Naive thymus-derived CD4-positive, alpha-beta T cell (primary cell): Measurements from ENCODE around the gene SH3GL3. TPM values are rescaled to one million over a fixed set of nuclear protein-coding genes. Genes with fewer than 3 reads are reported as not detected.

Source experiments
- ATAC-seq: fragments of 150-1000 bp; cut with Tn5 transposase; 2 replicates; pipeline ENCODE4 v1.10.0; 2021; ENCODE audit warnings: mild to moderate bottlenecking, moderate library complexity
- CTCF ChIA-PET: fragments of 350-600 bp; sonication (Branson Sonifier 250); formaldehyde crosslinking; loops from one replicate; lab custom pipeline; 2021; ENCODE audit warnings: antibody characterized with exemption; lab: Charles Lee
- POLR2A ChIA-PET: fragments of 350-600 bp; sonication (Branson Sonifier 250); formaldehyde crosslinking; loops from one replicate; lab custom pipeline; 2021; ENCODE audit warnings: antibody characterized with exemption, inconsistent platforms; lab: Charles Lee
- DNase-seq, 9 donors: peaks; one replicate each; pipeline versions ENCODE4 v3.0.0 to v3.0.0-alpha.2; 2020 to 2022; ENCODE audit warnings: mixed read lengths in 1 of 9
- H3K27ac ChIP-seq: one replicate; pipeline ENCODE4 v1.7.0; 2013; ENCODE audit warnings: mild to moderate bottlenecking, low read depth, low read length, moderate library complexity
- H3K27me3 ChIP-seq, 2 donors: one replicate each; pipeline ENCODE4 v1.7.0; 2013; ENCODE audit warnings: low read length in 2 of 2, mild to moderate bottlenecking in 2 of 2, moderate library complexity in 2 of 2; ENCODE audit not compliant: control insufficient read depth in 2 of 2, insufficient read depth in 2 of 2
- H3K36me3 ChIP-seq, 3 experiments: 1 replicate in 2 of 3; 2 replicates in 1 of 3; pipeline ENCODE4 v1.7.0; 2013; ENCODE audit warnings: low read length in 3 of 3, mild to moderate bottlenecking in 3 of 3, moderate library complexity in 1 of 3; ENCODE audit not compliant: insufficient read depth in 3 of 3, control insufficient read depth in 2 of 3
- H3K4me1 ChIP-seq, 2 donors: one replicate each; pipeline ENCODE4 v1.7.0; 2013; ENCODE audit warnings: low read length in 2 of 2, mild to moderate bottlenecking in 2 of 2, moderate library complexity in 1 of 2; ENCODE audit not compliant: control insufficient read depth in 2 of 2, insufficient read depth in 2 of 2
- H3K4me3 ChIP-seq: 2 replicates; pipeline ENCODE4 v1.7.0; 2013; ENCODE audit warnings: mild to moderate bottlenecking, low read length
- H3K9me3 ChIP-seq, 3 experiments: 1 replicate in 2 of 3; 2 replicates in 1 of 3; pipeline ENCODE4 v1.7.0; 2013; ENCODE audit warnings: low read length in 3 of 3; ENCODE audit not compliant: control insufficient read depth in 2 of 3
- H3K27ac Mint-ChIP-seq, 9 donors: one replicate each; pipeline ENCODE4 v1.8.0; 2020 to 2022; ENCODE audit warnings: mixed read lengths in 9 of 9, mild to moderate bottlenecking in 8 of 9, moderate library complexity in 5 of 9, inconsistent platforms in 2 of 9
- H3K27me3 Mint-ChIP-seq, 5 donors: one replicate each; pipeline ENCODE4 v1.8.0; 2021 to 2022; ENCODE audit warnings: mixed read lengths in 5 of 5, mild to moderate bottlenecking in 1 of 5
- H3K36me3 Mint-ChIP-seq, 5 donors: one replicate each; pipeline ENCODE4 v1.8.0; 2020 to 2022; ENCODE audit warnings: mixed read lengths in 5 of 5, mild to moderate bottlenecking in 3 of 5, inconsistent platforms in 1 of 5
- H3K4me1 Mint-ChIP-seq, 7 donors: one replicate each; pipeline ENCODE4 v1.8.0; 2020 to 2022; ENCODE audit warnings: mixed read lengths in 7 of 7, mild to moderate bottlenecking in 3 of 7, inconsistent platforms in 1 of 7
- H3K4me3 Mint-ChIP-seq, 10 donors: one replicate each; pipeline ENCODE4 v1.8.0; 2020 to 2022; ENCODE audit warnings: mild to moderate bottlenecking in 10 of 10, mixed read lengths in 10 of 10, moderate library complexity in 6 of 10, inconsistent platforms in 2 of 10
- H3K9me3 Mint-ChIP-seq, 11 donors: one replicate each; pipeline ENCODE4 v1.8.0; 2020 to 2022; ENCODE audit warnings: mixed read lengths in 11 of 11, mild to moderate bottlenecking in 4 of 11, inconsistent platforms in 1 of 11, moderate library complexity in 1 of 11
- intact Hi-C, 2 donors: fragments of 100-400 bp; cut with micrococcal nuclease; formaldehyde crosslinking; loops; one replicate each; pipeline ENCODE4 v1.15.1; 2023
- polyA plus RNA-seq, 2 donors: library from polyadenylated mRNA; unstranded; fragments of 300-500 nt; fragmentation: Illumina TruSeq; gene quantifications; one replicate each; pipeline ENCODE4 v1.2.3, GENCODE V29; 2021
- total RNA-seq, 6 experiments: library from RNA in 5 of 6; stranded (reverse) in 5 of 6; gene quantifications; 1 replicate in 5 of 6; 2 replicates in 1 of 6; pipeline ENCODE4 v1.2.3 and lab custom pipeline; 2021 to 2026

SH3GL3 gene
- total and polyA plus RNA-seq, 7 experiments from 2014 or later = not detected

DNA sequence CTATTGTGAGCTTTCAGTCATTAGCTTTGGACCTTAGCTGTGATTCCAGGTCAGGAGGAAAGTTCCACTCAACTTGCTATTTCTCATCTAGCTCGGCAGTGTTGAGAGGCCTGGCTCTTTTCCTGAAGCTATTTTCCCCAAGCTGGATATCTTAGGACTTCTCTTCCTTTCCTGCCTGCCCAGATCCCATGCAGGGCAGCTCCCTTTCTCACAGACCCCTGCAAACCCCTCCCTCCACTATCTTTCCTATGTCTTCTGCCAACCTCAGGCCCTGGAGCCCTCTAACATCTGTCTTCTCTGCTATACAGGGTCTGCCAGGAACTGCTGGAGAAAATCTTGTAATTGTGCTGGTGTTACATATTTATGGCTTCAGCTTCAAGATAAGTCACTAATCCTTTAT is 49.6 kb downstream of the SH3GL3 start:
- H3K4me3 ChIP-seq = no peak overlapping the region
- H3K36me3 Mint-ChIP-seq = peaks cover 0 to 6% (median 0%) of the 10 kb centered on the region in 5 donors
- POLR2A ChIA-PET = no interaction called here
- H3K9me3 Mint-ChIP-seq = peaks cover 5 to 29% (median 13%) of the 10 kb centered on the region in 11 donors
- H3K4me3 Mint-ChIP-seq = no peak overlapping the region
- peaks cover 0 to 9% (median 0%) of the 10 kb centered on the region in 3 experiments for H3K9me3 ChIP-seq
- intact Hi-C loops = no loop called here
- no peaks in the 10 kb centered on the region for H3K27me3 ChIP-seq
- H3K27me3 Mint-ChIP-seq = peaks cover 0 to 11% (median 0%) of the 10 kb centered on the region in 5 donors
- DNase-seq = no peak
- H3K27ac ChIP-seq = no peak overlapping the region
- CTCF ChIA-PET = no interaction called here
- H3K27ac Mint-ChIP-seq = no peak overlapping the region
- ATAC-seq = no peak
- H3K36me3 ChIP-seq = no peaks in the 10 kb centered on the region
- H3K4me1 ChIP-seq = no peaks in the 10 kb centered on the region
- H3K4me1 Mint-ChIP-seq = no peaks in the 10 kb centered on the region

DNA sequence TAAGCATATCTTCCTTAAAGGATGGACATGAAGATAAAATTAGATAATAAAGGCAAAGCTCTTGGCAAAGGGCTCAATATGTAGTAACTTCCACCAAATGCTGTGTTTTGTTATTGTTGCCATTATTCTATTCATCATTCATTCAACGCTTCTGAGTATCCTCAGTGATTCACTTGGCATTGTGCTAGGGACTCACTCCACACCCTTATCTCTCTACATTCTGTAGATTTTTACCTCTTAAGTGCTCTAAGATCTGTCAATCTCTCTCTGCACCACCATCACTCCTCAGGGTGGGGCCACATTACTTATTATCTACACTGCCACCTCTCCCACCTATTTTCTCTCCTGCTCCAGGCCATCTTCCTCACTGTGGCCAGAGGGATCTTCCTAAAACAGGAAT is 51.2 kb downstream of the SH3GL3 start:
- ChIA-PET POLR2A (no interaction called here), CTCF (no interaction called here)
- ATAC-seq (no peak), DNase-seq (no peak)
- Mint-ChIP-seq H3K4me3 (no peak overlapping the region), H3K4me1 (no peaks in the 10 kb centered on the region), H3K9me3 (peaks cover 5 to 29% (median 13%) of the 10 kb centered on the region in 11 donors), H3K27ac (no peak overlapping the region), H3K27me3 (peaks cover 0 to 11% (median 0%) of the 10 kb centered on the region in 5 donors), H3K36me3 (peaks cover 0 to 6% (median 0%) of the 10 kb centered on the region in 5 donors)
- H3K36me3 ChIP-seq = no peaks in the 10 kb centered on the region
- intact Hi-C loops = no loop called here
- no peaks in the 10 kb centered on the region for H3K4me1 ChIP-seq
- H3K4me3 ChIP-seq = no peak overlapping the region
- H3K27ac ChIP-seq = no peak overlapping the region
- H3K27me3 ChIP-seq = no peaks in the 10 kb centered on the region
- H3K9me3 ChIP-seq = peaks cover 0 to 9% (median 0%) of the 10 kb centered on the region in 3 experiments

DNA sequence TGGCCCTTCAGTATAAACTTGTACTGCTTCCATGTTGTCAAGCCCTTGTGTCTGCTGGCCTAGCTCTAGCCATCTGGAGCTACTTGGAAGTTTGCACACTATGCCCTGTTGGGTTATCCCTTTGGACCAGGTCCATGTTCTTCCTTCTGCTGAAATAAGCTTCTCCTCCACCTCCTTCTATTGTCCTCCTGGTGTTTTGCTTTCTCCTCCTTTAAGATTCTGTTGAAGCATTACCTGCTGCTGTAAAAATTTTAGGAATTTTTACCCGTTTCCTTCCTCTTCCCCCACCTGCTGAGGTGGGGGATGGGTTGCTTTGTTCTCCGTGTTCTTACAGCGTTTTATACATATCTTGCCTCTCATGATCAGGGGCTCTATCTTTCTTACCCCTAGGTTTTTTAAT is 51.7 kb downstream of the SH3GL3 start:
- Mint-ChIP-seq H3K9me3 (peaks cover 5 to 29% (median 13%) of the 10 kb centered on the region in 11 donors), H3K4me3 (no peak overlapping the region), H3K27ac (no peak overlapping the region), H3K36me3 (peaks cover 0 to 6% (median 0%) of the 10 kb centered on the region in 5 donors), H3K4me1 (no peaks in the 10 kb centered on the region), H3K27me3 (peaks cover 0 to 8% (median 0%) of the 10 kb centered on the region in 5 donors)
- Histone ChIP-seq H3K9me3 (peaks cover 0 to 9% (median 0%) of the 10 kb centered on the region in 3 experiments), H3K4me3 (no peak overlapping the region), H3K36me3 (no peaks in the 10 kb centered on the region), H3K4me1 (no peaks in the 10 kb centered on the region), H3K27me3 (no peaks in the 10 kb centered on the region), H3K27ac (no peak overlapping the region)
- POLR2A ChIA-PET = no interaction called here
- CTCF ChIA-PET = no interaction called here
- DNase-seq (no peak), ATAC-seq (no peak)
- intact Hi-C loops = no loop called here

DNA sequence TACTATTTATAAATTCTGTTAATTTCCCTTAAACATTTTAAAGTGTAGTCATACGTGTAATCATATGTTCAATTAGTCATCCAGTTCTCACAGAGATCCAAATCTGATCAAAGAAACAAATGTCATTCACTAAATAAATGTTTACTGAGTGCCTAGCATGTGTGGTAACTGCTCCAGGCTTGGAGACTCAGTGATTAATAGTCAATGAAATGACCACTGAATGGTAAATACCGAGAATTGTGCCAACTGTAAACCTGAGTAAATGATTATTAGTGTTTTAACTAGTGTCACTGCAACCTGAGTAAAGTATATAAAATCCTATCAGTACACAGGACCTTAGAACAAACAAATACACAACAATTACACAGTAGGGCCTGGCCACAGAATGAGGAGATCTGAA is 52.3 kb downstream of the SH3GL3 start:
- peaks cover 5 to 29% (median 13%) of the 10 kb centered on the region in 11 donors for H3K9me3 Mint-ChIP-seq
- CTCF ChIA-PET = no interaction called here
- H3K27ac Mint-ChIP-seq = no peak overlapping the region
- H3K27me3 Mint-ChIP-seq = peaks cover 0 to 8% (median 0%) of the 10 kb centered on the region in 5 donors
- Histone ChIP-seq H3K4me3 (no peak overlapping the region), H3K27ac (no peak overlapping the region), H3K9me3 (peaks cover 0 to 9% (median 0%) of the 10 kb centered on the region in 3 experiments), H3K36me3 (no peaks in the 10 kb centered on the region), H3K27me3 (no peaks in the 10 kb centered on the region), H3K4me1 (no peaks in the 10 kb centered on the region)
- ATAC-seq (no peak), DNase-seq (no peak)
- H3K36me3 Mint-ChIP-seq = peaks cover 0 to 6% (median 0%) of the 10 kb centered on the region in 5 donors
- POLR2A ChIA-PET = no interaction called here
- no peak overlapping the region for H3K4me3 Mint-ChIP-seq
- intact Hi-C loops = no loop called here
- H3K4me1 Mint-ChIP-seq = no peaks in the 10 kb centered on the region

DNA sequence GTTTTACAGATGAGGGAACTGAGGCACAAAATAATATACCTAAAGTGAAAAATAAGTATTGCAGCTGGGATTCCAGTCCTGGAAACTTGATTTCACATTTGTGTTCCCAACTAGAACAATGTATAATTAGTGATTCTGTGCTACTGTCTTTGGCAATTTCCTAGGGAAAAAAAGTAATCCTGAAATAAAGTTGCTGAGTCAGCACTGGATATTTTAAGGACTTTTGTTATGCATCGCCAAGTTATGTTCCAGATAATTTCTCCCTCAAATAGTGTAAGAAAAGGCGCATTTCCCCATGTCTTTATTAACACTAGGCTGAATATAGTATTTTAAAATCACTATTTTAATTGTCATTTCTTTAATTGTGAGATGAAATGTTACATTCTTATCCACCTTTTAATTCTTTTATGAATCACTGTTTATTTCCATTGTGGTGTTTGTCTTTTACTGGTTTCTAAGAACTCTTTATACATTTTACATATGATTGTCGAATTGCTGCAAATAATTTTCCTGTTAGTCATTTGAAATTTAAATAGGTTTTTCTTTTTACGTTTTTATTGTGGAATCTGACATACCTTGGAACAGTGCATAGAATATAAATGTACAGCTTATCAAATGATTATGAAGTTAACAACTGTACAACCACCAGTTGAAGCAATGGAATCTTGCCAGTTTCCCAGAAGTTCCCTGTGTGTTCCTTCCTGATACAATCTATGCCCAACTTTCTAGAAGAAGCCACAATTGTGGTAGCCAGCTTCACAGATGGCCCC is 56.6 kb downstream of the SH3GL3 start:
- H3K4me3 Mint-ChIP-seq = no peak overlapping the region
- Histone ChIP-seq H3K4me3 (no peak overlapping the region), H3K27ac (no peak overlapping the region), H3K4me1 (no peaks in the 10 kb centered on the region), H3K9me3 (peaks cover 0 to 2% (median 0%) of the 10 kb centered on the region in 3 experiments), H3K36me3 (no peaks in the 10 kb centered on the region), H3K27me3 (no peaks in the 10 kb centered on the region)
- H3K4me1 Mint-ChIP-seq = peaks cover 0 to 2% (median 0%) of the 10 kb centered on the region in 7 donors
- H3K27me3 Mint-ChIP-seq = peaks cover 0 to 9% (median 4%) of the 10 kb centered on the region in 5 donors
- ChIA-PET POLR2A (no interaction called here), CTCF (no interaction called here)
- no peak overlapping the region for H3K27ac Mint-ChIP-seq
- H3K9me3 Mint-ChIP-seq = peaks cover under 1 to 10% (median 3%) of the 10 kb centered on the region in 11 donors
- H3K36me3 Mint-ChIP-seq = peaks cover 0 to under 1% (median 0%) of the 10 kb centered on the region in 5 donors
- no peak for DNase-seq
- intact Hi-C loops = no loop called here
- no peak for ATAC-seq

DNA sequence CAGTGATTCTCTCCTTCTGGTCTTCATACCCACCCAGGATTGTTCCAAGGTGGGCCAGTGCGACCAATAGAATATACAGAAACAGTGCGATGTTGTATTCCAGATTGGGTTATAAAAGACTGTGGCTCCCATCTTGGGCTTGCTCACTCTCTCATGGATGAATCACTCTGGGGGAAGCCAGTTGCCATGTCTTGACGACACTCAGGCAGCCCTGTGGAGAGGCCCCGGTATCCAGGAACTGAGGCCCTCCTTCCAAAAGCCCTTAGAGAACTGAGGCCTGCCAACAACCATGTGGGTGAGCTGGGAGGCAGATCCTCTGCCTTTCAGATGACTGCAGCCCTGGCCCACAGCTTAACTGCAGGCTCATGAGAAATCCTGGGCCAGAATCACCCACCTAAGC is 57.2 kb downstream of the SH3GL3 start:
- Histone ChIP-seq H3K4me1 (no peaks in the 10 kb centered on the region), H3K27me3 (no peaks in the 10 kb centered on the region), H3K27ac (no peak overlapping the region), H3K9me3 (no peaks in the 10 kb centered on the region), H3K4me3 (no peak overlapping the region), H3K36me3 (no peaks in the 10 kb centered on the region)
- DNase-seq (no peak), ATAC-seq (no peak)
- H3K4me3 Mint-ChIP-seq = no peak overlapping the region
- H3K27ac Mint-ChIP-seq = no peak overlapping the region
- H3K9me3 Mint-ChIP-seq = peaks cover 0 to 7% (median 0%) of the 10 kb centered on the region in 11 donors
- peaks cover 0 to 11% (median 4%) of the 10 kb centered on the region in 5 donors for H3K27me3 Mint-ChIP-seq
- ChIA-PET POLR2A (no interaction called here), CTCF (no interaction called here)
- no peaks in the 10 kb centered on the region for H3K36me3 Mint-ChIP-seq
- peaks cover 0 to 2% (median 0%) of the 10 kb centered on the region in 7 donors for H3K4me1 Mint-ChIP-seq
- intact Hi-C loops = no loop called here

DNA sequence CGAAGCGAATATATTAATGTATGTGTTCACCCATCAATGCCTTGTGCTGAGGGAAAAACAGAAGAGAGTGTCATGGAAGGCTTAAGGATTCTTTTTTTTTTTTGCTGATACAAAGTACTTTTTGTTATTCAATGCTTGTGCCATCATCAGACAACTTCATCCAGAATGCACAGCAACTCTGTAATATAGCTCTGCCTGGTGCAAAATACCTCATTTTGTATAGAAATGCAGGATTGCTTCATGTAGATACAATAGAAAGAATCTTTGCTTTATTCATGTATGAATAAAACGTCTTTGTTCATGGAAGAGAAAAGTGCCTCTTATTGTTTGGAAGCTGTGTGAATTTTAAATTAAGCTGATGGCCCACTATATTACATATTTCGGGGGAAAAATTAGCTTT is 62.9 kb downstream of the SH3GL3 start:
- no peaks in the 10 kb centered on the region for H3K27me3 ChIP-seq
- POLR2A ChIA-PET = no interaction called here

More for the DNA sequence above, 62.9 kb downstream of the SH3GL3 start:
- Mint-ChIP-seq H3K36me3 (no peaks in the 10 kb centered on the region), H3K4me3 (no peak overlapping the region), H3K27me3 (peaks cover 0 to 23% (median 9%) of the 10 kb centered on the region in 5 donors), H3K4me1 (peaks cover 0 to 2% (median 0%) of the 10 kb centered on the region in 7 donors), H3K9me3 (peaks cover 0 to 4% (median 0%) of the 10 kb centered on the region in 11 donors), H3K27ac (no peak overlapping the region)
- DNase-seq = no peak
- intact Hi-C loops = no loop called here
- no peak overlapping the region for H3K4me3 ChIP-seq
- no peaks in the 10 kb centered on the region for H3K9me3 ChIP-seq
- no peaks in the 10 kb centered on the region for H3K36me3 ChIP-seq
- no peak overlapping the region for H3K27ac ChIP-seq
- H3K4me1 ChIP-seq = no peaks in the 10 kb centered on the region
- no peak for ATAC-seq
- CTCF ChIA-PET = no interaction called here
